Natural killer cell (primary cell): ENCODE data around the gene PLEKHG4B. TPM values are rescaled to one million over a fixed set of nuclear protein-coding genes. Genes with fewer than 3 reads are reported as not detected.
A peak's percentile ranks its signal among the peaks of the same experiment; 100 is the strongest.

Experiments used
- ATAC-seq, 3 donors: fragments of 150-1000 bp in 2 of 3; fragments of 200-7000 bp in 1 of 3; cut with Tn5 transposase; 1 replicate in 1 of 3; 2 replicates in 2 of 3; pipeline ENCODE4 v1.10.0; 2021; ENCODE audit warnings: mild to moderate bottlenecking in 2 of 3, moderate library complexity in 2 of 3
- DNase-seq, 2 donors: peaks; one replicate each; pipeline versions ENCODE4 v3.0.0 to v3.0.0-alpha.2; 2013 to 2021; ENCODE audit warnings: mixed read lengths in 1 of 2
- H3K27ac ChIP-seq: one replicate; pipeline ENCODE4 v1.5.1; 2013; ENCODE audit warnings: mild to moderate bottlenecking, low read length
- H3K27me3 ChIP-seq: one replicate; pipeline ENCODE4 v1.6.1; 2013; ENCODE audit warnings: low read length; ENCODE audit not compliant: control insufficient read depth, insufficient read depth
- H3K36me3 ChIP-seq: one replicate; pipeline ENCODE4 v1.6.1; 2013; ENCODE audit warnings: low read length; ENCODE audit not compliant: control insufficient read depth, insufficient read depth
- H3K4me1 ChIP-seq: one replicate; pipeline ENCODE4 v1.6.1; 2013; ENCODE audit warnings: low read length; ENCODE audit not compliant: control insufficient read depth, insufficient read depth
- H3K4me3 ChIP-seq: one replicate; pipeline ENCODE4 v1.5.1; 2013; ENCODE audit warnings: low read length
- H3K9me3 ChIP-seq: one replicate; pipeline ENCODE4 v1.6.1; 2013; ENCODE audit warnings: low read length; ENCODE audit not compliant: control insufficient read depth, insufficient read depth
- H3K27ac Mint-ChIP-seq, 2 donors: one replicate each; pipeline ENCODE4 v1.8.0; 2022; ENCODE audit warnings: mild to moderate bottlenecking in 2 of 2, mixed read lengths in 2 of 2, moderate library complexity in 1 of 2
- H3K27me3 Mint-ChIP-seq, 2 donors: one replicate each; pipeline ENCODE4 v1.8.0; 2022; ENCODE audit warnings: low read depth in 2 of 2, mixed read lengths in 2 of 2
- H3K36me3 Mint-ChIP-seq: one replicate; pipeline ENCODE4 v1.8.0; 2022; ENCODE audit warnings: mixed read lengths
- H3K4me1 Mint-ChIP-seq, 2 donors: one replicate each; pipeline ENCODE4 v1.8.0; 2022; ENCODE audit warnings: mixed read lengths in 2 of 2
- H3K4me3 Mint-ChIP-seq: one replicate; pipeline ENCODE4 v1.8.0; 2022; ENCODE audit warnings: mild to moderate bottlenecking, moderate library complexity, mixed read lengths
- H3K9me3 Mint-ChIP-seq, 2 donors: one replicate each; pipeline ENCODE4 v1.8.0; 2022; ENCODE audit warnings: mixed read lengths in 2 of 2
- WGBS: methylation state at CpG from one replicate; pipeline ENCODE4 v1.1.7; 2013; ENCODE audit warnings: missing lambda C conversion rate; ENCODE audit not compliant: insufficient coverage; 5-methylcytosine and 5-hydroxymethylcytosine counted together
- intact Hi-C: fragments of 100-400 bp; cut with micrococcal nuclease; formaldehyde crosslinking; loops from one replicate; pipeline ENCODE4 v1.14.2; 2022
- total RNA-seq, 4 donors: library from RNA; stranded (reverse); fragments of 120-200 nt in 1 of 4; gene quantifications; one replicate each; pipeline versions ENCODE4 v1.2.3 to v1.2.4, GENCODE V29; 2013 to 2022
- TF ChIP-seq, protein P1 (sequence below): fragments of 200-600 bp; IDR thresholded peaks from one replicate; pipeline ENCODE4 v1.8.0; 2022; ENCODE audit warnings: antibody characterized with exemption

The PLEKHG4B gene
- total RNA-seq, 3 donors from 2014 or later (not counting 1 experiment from before 2014, with no cell fraction given) = 0.07 TPM; not detected in 2

DNA sequence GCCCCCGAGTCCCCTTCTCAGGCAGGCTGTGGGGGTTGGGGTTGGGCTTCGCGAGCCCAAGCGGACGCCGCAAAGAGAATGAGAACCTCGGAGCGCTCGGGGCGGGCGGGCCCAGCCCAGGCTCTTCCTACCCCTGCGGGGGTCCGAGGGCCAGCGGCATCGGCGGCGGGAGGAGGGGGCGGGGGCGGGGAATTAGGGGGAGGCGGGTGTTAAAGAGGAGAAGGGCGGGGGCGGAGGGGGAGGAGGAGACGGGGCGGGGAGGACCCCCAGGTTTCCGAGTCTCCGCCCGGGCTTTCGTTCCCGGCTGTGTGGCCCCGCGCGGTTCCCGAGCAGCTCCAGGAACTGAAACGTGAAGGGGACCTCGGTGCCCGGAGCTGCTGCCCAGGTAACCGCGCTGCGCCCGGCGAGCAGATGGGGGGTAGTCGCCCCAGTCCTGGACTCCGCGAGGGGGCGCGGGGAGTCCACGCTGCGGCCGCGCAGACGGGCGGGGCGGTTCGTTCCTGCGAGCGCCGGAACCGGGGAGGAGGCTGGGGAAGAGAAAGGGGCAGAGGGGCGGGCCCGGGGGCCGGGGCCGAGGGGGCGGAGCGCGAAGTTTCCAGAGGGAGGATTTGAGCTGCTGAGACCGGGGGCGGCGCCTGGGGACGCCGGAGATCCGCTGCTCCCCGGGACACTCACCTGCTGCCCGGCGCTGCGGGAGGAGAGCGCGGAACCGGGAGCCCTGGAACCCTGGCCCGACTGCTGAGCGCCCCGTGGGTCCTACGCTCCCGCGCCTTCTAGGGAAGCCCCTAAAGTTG is 38.4 kb upstream of the PLEKHG4B start:
- WGBS = 1% methylated on average over 73 of the region's 84 CpGs
- TF ChIP-seq, protein P1, sequence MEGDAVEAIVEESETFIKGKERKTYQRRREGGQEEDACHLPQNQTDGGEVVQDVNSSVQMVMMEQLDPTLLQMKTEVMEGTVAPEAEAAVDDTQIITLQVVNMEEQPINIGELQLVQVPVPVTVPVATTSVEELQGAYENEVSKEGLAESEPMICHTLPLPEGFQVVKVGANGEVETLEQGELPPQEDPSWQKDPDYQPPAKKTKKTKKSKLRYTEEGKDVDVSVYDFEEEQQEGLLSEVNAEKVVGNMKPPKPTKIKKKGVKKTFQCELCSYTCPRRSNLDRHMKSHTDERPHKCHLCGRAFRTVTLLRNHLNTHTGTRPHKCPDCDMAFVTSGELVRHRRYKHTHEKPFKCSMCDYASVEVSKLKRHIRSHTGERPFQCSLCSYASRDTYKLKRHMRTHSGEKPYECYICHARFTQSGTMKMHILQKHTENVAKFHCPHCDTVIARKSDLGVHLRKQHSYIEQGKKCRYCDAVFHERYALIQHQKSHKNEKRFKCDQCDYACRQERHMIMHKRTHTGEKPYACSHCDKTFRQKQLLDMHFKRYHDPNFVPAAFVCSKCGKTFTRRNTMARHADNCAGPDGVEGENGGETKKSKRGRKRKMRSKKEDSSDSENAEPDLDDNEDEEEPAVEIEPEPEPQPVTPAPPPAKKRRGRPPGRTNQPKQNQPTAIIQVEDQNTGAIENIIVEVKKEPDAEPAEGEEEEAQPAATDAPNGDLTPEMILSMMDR = no peak
- Histone ChIP-seq H3K27ac (no peak overlapping the region), H3K4me3 (no peak overlapping the region), H3K4me1 (peaks cover 10% of the 10 kb centered on the region), H3K9me3 (peaks cover 3% of the 10 kb centered on the region), H3K36me3 (no peaks in the 10 kb centered on the region), H3K27me3 (peaks cover 20% of the 10 kb centered on the region)
- no peaks in the 10 kb centered on the region for H3K36me3 Mint-ChIP-seq
- H3K27me3 Mint-ChIP-seq = peaks cover 21 to 40% of the 10 kb centered on the region in 2 donors
- peaks cover 0 to 11% of the 10 kb centered on the region in 2 donors for H3K4me1 Mint-ChIP-seq
- DNase-seq (peak in 1 of 2 donors; percentile 19), ATAC-seq (peak in 2 of 3 donors; percentile 66 to 69)
- intact Hi-C loops = no loop called here
- peaks cover 3 to 5% of the 10 kb centered on the region in 2 donors for H3K9me3 Mint-ChIP-seq
- H3K27ac Mint-ChIP-seq = no peak overlapping the region
- peak overlapping the region; percentile 72 for H3K4me3 Mint-ChIP-seq

- WGBS = 18% methylated on average over 19 of the region's 20 CpGs
These were observed 37.7 kb upstream of the PLEKHG4B start for GRCh38 chr5:54175-54730.

GRCh38 chr5:54876-55569 is 36.9 kb upstream of the PLEKHG4B start:
- Histone ChIP-seq H3K9me3 (peaks cover 3% of the 10 kb centered on the region), H3K36me3 (no peaks in the 10 kb centered on the region), H3K4me1 (peaks cover 10% of the 10 kb centered on the region), H3K27ac (no peak overlapping the region), H3K27me3 (peaks cover 20% of the 10 kb centered on the region), H3K4me3 (no peak overlapping the region)
- intact Hi-C loops = no loop called here
- Mint-ChIP-seq H3K36me3 (no peaks in the 10 kb centered on the region), H3K27me3 (peaks cover 26 to 45% of the 10 kb centered on the region in 2 donors), H3K27ac (no peak overlapping the region), H3K9me3 (peaks cover 3 to 7% of the 10 kb centered on the region in 2 donors), H3K4me3 (peak overlapping the region; percentile 55), H3K4me1 (peaks cover 0 to 11% of the 10 kb centered on the region in 2 donors)
- WGBS = 94% methylated on average over 28 of the region's 28 CpGs
- TF ChIP-seq, protein P1 = no peak
- no peak for DNase-seq
- no peak for ATAC-seq

More at GRCh38 chr5:54175-54730, 37.7 kb upstream of the PLEKHG4B start:
- DNase-seq = no peak
- peaks cover 0 to 11% of the 10 kb centered on the region in 2 donors for H3K4me1 Mint-ChIP-seq
- intact Hi-C loops = no loop called here
- TF ChIP-seq, protein P1 = no peak
- H3K36me3 Mint-ChIP-seq = no peaks in the 10 kb centered on the region
- Histone ChIP-seq H3K27ac (no peak overlapping the region), H3K9me3 (peaks cover 3% of the 10 kb centered on the region), H3K4me3 (no peak overlapping the region), H3K36me3 (no peaks in the 10 kb centered on the region), H3K27me3 (peaks cover 20% of the 10 kb centered on the region), H3K4me1 (peaks cover 10% of the 10 kb centered on the region)
- H3K27ac Mint-ChIP-seq = no peak overlapping the region
- H3K27me3 Mint-ChIP-seq = peaks cover 21 to 41% of the 10 kb centered on the region in 2 donors
- peaks cover 3 to 5% of the 10 kb centered on the region in 2 donors for H3K9me3 Mint-ChIP-seq
- peak overlapping the region; percentile 72 for H3K4me3 Mint-ChIP-seq
- no peak for ATAC-seq
